GM06990 (cell line): ENCODE results near the gene NKX2-3.

ENCODE experiments used
- DNase-seq: peaks from one replicate; pipeline ENCODE4 v3.0.0-alpha.2; 2011; ENCODE audit not compliant: insufficient read length; ENCODE audit errors: extremely low read depth
- H3K27me3 ChIP-seq: replicated peaks from 2 replicates; pipeline ENCODE4 v1.6.0; 2011; ENCODE audit warnings: low read length; ENCODE audit not compliant: control insufficient read depth, insufficient read depth
- H3K36me3 ChIP-seq: 2 replicates; pipeline ENCODE4 v1.5.1; 2011; ENCODE audit warnings: low read length; ENCODE audit not compliant: control insufficient read depth, insufficient read depth
- H3K4me3 ChIP-seq: replicated peaks from 2 replicates; pipeline ENCODE4 v1.5.1; 2011; ENCODE audit warnings: low read depth, mild to moderate bottlenecking, control low read depth, low read length
- CTCF ChIP-seq: IDR thresholded peaks from 2 replicates; pipeline ENCODE4 v1.5.1; 2011; ENCODE audit warnings: low read length, control low read depth, mild to moderate bottlenecking, inconsistent platforms; ENCODE audit not compliant: insufficient read depth, poor library complexity, severe bottlenecking

The NKX2-3 gene

GRCh38 chr10:99562631-99563030, 29.9 kb downstream of the NKX2-3 start:
- Histone ChIP-seq H3K4me3 (no peak overlapping the region), H3K36me3 (no peaks in the 10 kb centered on the region), H3K27me3 (no peaks in the 10 kb centered on the region)
- DNase-seq: no peak
- TF ChIP-seq CTCF: no peak

GRCh38 chr10:99564361-99564760, 31.6 kb downstream of the NKX2-3 start:
- H3K36me3 ChIP-seq: no peaks in the 10 kb centered on the region
- no peak for TF ChIP-seq CTCF

GRCh38 chr10:99565166-99565565, 32.4 kb downstream of the NKX2-3 start:
- Histone ChIP-seq H3K4me3 (no peak overlapping the region), H3K27me3 (no peaks in the 10 kb centered on the region), H3K36me3 (no peaks in the 10 kb centered on the region)
- no peak for DNase-seq
- no peak for TF ChIP-seq CTCF

More at GRCh38 chr10:99564361-99564760, 31.6 kb downstream of the NKX2-3 start:
- no peak overlapping the region for H3K4me3 ChIP-seq
- DNase-seq: no peak
- no peaks in the 10 kb centered on the region for H3K27me3 ChIP-seq

GRCh38 chr10:99569253-99569939, 36.7 kb downstream of the NKX2-3 start:
- H3K4me3 ChIP-seq: no peak overlapping the region
- no peak for DNase-seq
- no peaks in the 10 kb centered on the region for H3K36me3 ChIP-seq
- no peaks in the 10 kb centered on the region for H3K27me3 ChIP-seq
- TF ChIP-seq CTCF: no peak

GRCh38 chr10:99569961-99570360, 37.2 kb downstream of the NKX2-3 start:
- no peak overlapping the region for H3K4me3 ChIP-seq
- no peaks in the 10 kb centered on the region for H3K36me3 ChIP-seq
- TF ChIP-seq CTCF: no peak
- DNase-seq: no peak
- H3K27me3 ChIP-seq: no peaks in the 10 kb centered on the region

GRCh38 chr10:99571816-99572215, 39.1 kb downstream of the NKX2-3 start:
- TF ChIP-seq CTCF: no peak
- H3K27me3 ChIP-seq: no peaks in the 10 kb centered on the region
- no peak overlapping the region for H3K4me3 ChIP-seq
- no peaks in the 10 kb centered on the region for H3K36me3 ChIP-seq
- no peak for DNase-seq
